Measurements from ENCODE around the gene SOS2.

SOS2 gene

GRCh38 chr14:50069325-50069724 lies 162.1 kb downstream of the SOS2 start:
- no peaks in the 10 kb centered on the region for H3K36me3 ChIP-seq (ENCODE audit: control insufficient read depth, insufficient read depth, low read length)
- no peak overlapping the region for H3K27ac ChIP-seq (ENCODE audit: low read depth, low read length)
- H3K9me3 ChIP-seq (ENCODE audit: control insufficient read depth, insufficient read depth, low read depth, low read length): peaks cover 4% of the 10 kb centered on the region; the same call in 1 of the 2 replicates
- H3K4me3 ChIP-seq (ENCODE audit: low read depth, low read length): no peak overlapping the region
- H3K9ac ChIP-seq (ENCODE audit: low read length): no peak overlapping the region
- no peaks in the 10 kb centered on the region for H3K4me1 ChIP-seq (ENCODE audit: control insufficient read depth, insufficient read depth, low read length)
- H3K27me3 ChIP-seq (ENCODE audit: control insufficient read depth, insufficient read depth, low read length): no peaks in the 10 kb centered on the region

GRCh38 chr14:50068496-50068895 lies 162.9 kb downstream of the SOS2 start:
- H3K4me1 ChIP-seq (ENCODE audit: control insufficient read depth, insufficient read depth, low read length): no peaks in the 10 kb centered on the region
- no peak overlapping the region for H3K9ac ChIP-seq (ENCODE audit: low read length)
- H3K27me3 ChIP-seq (ENCODE audit: control insufficient read depth, insufficient read depth, low read length): no peaks in the 10 kb centered on the region
- H3K9me3 ChIP-seq (ENCODE audit: control insufficient read depth, insufficient read depth, low read depth, low read length): peaks cover 4% of the 10 kb centered on the region; the same call in 1 of the 2 replicates
- no peak overlapping the region for H3K4me3 ChIP-seq (ENCODE audit: low read depth, low read length)
- H3K27ac ChIP-seq (ENCODE audit: low read depth, low read length): no peak overlapping the region
- no peaks in the 10 kb centered on the region for H3K36me3 ChIP-seq (ENCODE audit: control insufficient read depth, insufficient read depth, low read length)

- Histone ChIP-seq H3K9ac (ENCODE audit: low read length) (no peak overlapping the region), H3K36me3 (ENCODE audit: control insufficient read depth, insufficient read depth, low read length) (no peaks in the 10 kb centered on the region), H3K27me3 (ENCODE audit: control insufficient read depth, insufficient read depth, low read length) (no peaks in the 10 kb centered on the region), H3K4me3 (ENCODE audit: low read depth, low read length) (no peak overlapping the region), H3K9me3 (ENCODE audit: control insufficient read depth, insufficient read depth, low read depth, low read length) (peaks cover 4% of the 10 kb centered on the region; the same call in 1 of the 2 replicates), H3K27ac (ENCODE audit: low read depth, low read length) (no peak overlapping the region), H3K4me1 (ENCODE audit: control insufficient read depth, insufficient read depth, low read length) (peaks cover 3% of the 10 kb centered on the region)
Observed at GRCh38 chr14:50067723-50068495, 163.5 kb downstream of the SOS2 start.
